Hepatocyte (in vitro differentiated cells): Measurements from ENCODE around the gene MFAP2. TPM values are rescaled to one million over a fixed set of nuclear protein-coding genes. Genes with fewer than 3 reads are reported as not detected.

Experiments
- DNase-seq: peaks from one replicate; pipeline ENCODE4 v3.0.0-alpha.2; 2016; ENCODE audit warnings: low spot score
- H2AFZ ChIP-seq: fragments of 200-600 bp; sonication (generic); 2 replicates; pipeline ENCODE4 v1.6.0; 2016; ENCODE audit warnings: antibody characterized with exemption, mild to moderate bottlenecking
- H3K27ac ChIP-seq: fragments of 200-600 bp; sonication (generic); 2 replicates; pipeline ENCODE4 v1.5.1; 2016; ENCODE audit warnings: mild to moderate bottlenecking
- H3K27me3 ChIP-seq: fragments of 200-600 bp; sonication (generic); 2 replicates; pipeline ENCODE4 v1.6.1; 2016
- H3K36me3 ChIP-seq: fragments of 200-600 bp; sonication (generic); replicated peaks from 2 replicates; pipeline ENCODE4 v1.5.1; 2016; ENCODE audit warnings: low read depth; ENCODE audit not compliant: insufficient read depth
- H3K4me1 ChIP-seq: fragments of 200-600 bp; sonication (generic); 2 replicates; pipeline ENCODE4 v1.5.1; 2016; ENCODE audit warnings: mild to moderate bottlenecking, moderate library complexity; ENCODE audit not compliant: insufficient read depth
- H3K4me2 ChIP-seq: fragments of 200-600 bp; sonication (generic); 2 replicates; pipeline ENCODE4 v1.6.0; 2016
- H3K4me3 ChIP-seq: fragments of 200-600 bp; sonication (generic); 2 replicates; pipeline ENCODE4 v1.5.1; 2016; ENCODE audit warnings: mild to moderate bottlenecking
- H3K79me2 ChIP-seq: fragments of 200-600 bp; sonication (generic); 2 replicates; pipeline ENCODE4 v1.6.0; 2017; ENCODE audit warnings: mild to moderate bottlenecking
- H3K9me2 ChIP-seq: fragments of 200-600 bp; sonication (generic); replicated peaks from 2 replicates; pipeline ENCODE4 v1.6.0; 2017; ENCODE audit warnings: mild to moderate bottlenecking; ENCODE audit not compliant: insufficient read depth
- H3K9me3 ChIP-seq: fragments of 200-600 bp; sonication (generic); 2 replicates; pipeline ENCODE4 v1.5.1; 2016; ENCODE audit warnings: low read depth, mild to moderate bottlenecking
- H4K20me1 ChIP-seq: fragments of 200-600 bp; sonication (generic); 2 replicates; pipeline ENCODE4 v1.6.0; 2016; ENCODE audit warnings: mild to moderate bottlenecking; ENCODE audit not compliant: insufficient read depth, poor library complexity, severe bottlenecking
- CTCF ChIP-seq: fragments of 200-600 bp; sonication (generic); IDR thresholded peaks from 2 replicates; pipeline ENCODE4 v1.5.1; 2016; ENCODE audit warnings: antibody characterized with exemption, mild to moderate bottlenecking; ENCODE audit not compliant: poor library complexity
- EZH2 ChIP-seq: fragments of 200-600 bp; sonication (generic); IDR thresholded peaks from 2 replicates; pipeline ENCODE4 v1.6.1; 2016; ENCODE audit warnings: antibody characterized with exemption, mild to moderate bottlenecking, borderline replicate concordance
- EZH2phosphoT487 ChIP-seq: fragments of 200-600 bp; sonication (generic); IDR thresholded peaks from one replicate; pipeline ENCODE4 v1.6.1; 2018; ENCODE audit warnings: antibody characterized with exemption, mild to moderate bottlenecking, low read depth, moderate library complexity; ENCODE audit not compliant: unreplicated experiment, severe bottlenecking
- WGBS: methylation state at CpG from one replicate; pipeline ENCODE4 v1.1.6; 2016; ENCODE audit warnings: low lambda C conversion rate; ENCODE audit errors: missing lambda C conversion rate; 5-methylcytosine and 5-hydroxymethylcytosine counted together
- polyA plus RNA-seq: library from polyadenylated mRNA; unstranded; fragments of >200 nt; fragmentation: Nextera tagmentation; extraction: Ambion mirVana; gene quantifications from 2 replicates; pipeline ENCODE4 v1.2.1, GENCODE V29; 2016
- total RNA-seq: library from RNA; depleted of rRNA; stranded (reverse); fragments of >200 nt; gene quantifications from 2 replicates; pipeline ENCODE4 v1.2.3, GENCODE V29; 2014

MFAP2 gene
- total and polyA plus RNA-seq, 2 experiments from 2014 or later = 172 to 551 TPM

GRCh38 chr1:17023102-17023501 lies 42.7 kb upstream of the MFAP2 start:
- no peak for DNase-seq
- no peaks in the 10 kb centered on the region for H3K4me1 ChIP-seq
- H3K36me3 ChIP-seq = no peaks in the 10 kb centered on the region
- no peak overlapping the region for H3K27ac ChIP-seq
- TF ChIP-seq CTCF = no peak
- TF ChIP-seq EZH2 = no peak
- TF ChIP-seq EZH2phosphoT487 = no peak
- H3K4me3 ChIP-seq = no peak overlapping the region
- H3K9me3 ChIP-seq = no peaks in the 10 kb centered on the region
- no peaks in the 10 kb centered on the region for H3K27me3 ChIP-seq
- WGBS = 66% methylated on average over 4 of the region's 4 CpGs
- no peaks in the 10 kb centered on the region for H3K9me2 ChIP-seq
- no peak overlapping the region for H2AFZ ChIP-seq
- H4K20me1 ChIP-seq = no peaks in the 10 kb centered on the region
- no peaks in the 10 kb centered on the region for H3K79me2 ChIP-seq
- H3K4me2 ChIP-seq = no peak overlapping the region

- Histone ChIP-seq H2AFZ (no peak overlapping the region), H3K27ac (no peak overlapping the region), H3K36me3 (no peaks in the 10 kb centered on the region), H3K27me3 (no peaks in the 10 kb centered on the region), H4K20me1 (no peaks in the 10 kb centered on the region), H3K4me1 (no peaks in the 10 kb centered on the region), H3K4me2 (no peak overlapping the region), H3K79me2 (no peaks in the 10 kb centered on the region), H3K9me3 (no peaks in the 10 kb centered on the region), H3K4me3 (no peak overlapping the region), H3K9me2 (no peaks in the 10 kb centered on the region)
- TF ChIP-seq EZH2phosphoT487 = no peak
- TF ChIP-seq CTCF = no peak
- TF ChIP-seq EZH2 = no peak
- no peak for DNase-seq
- WGBS = 87% methylated on average over 8 of the region's 10 CpGs
These were observed 41.5 kb upstream of the MFAP2 start for GRCh38 chr1:17021896-17022295.

- no peak for DNase-seq
- no peaks in the 10 kb centered on the region for H4K20me1 ChIP-seq
- H3K79me2 ChIP-seq = no peaks in the 10 kb centered on the region
- no peaks in the 10 kb centered on the region for H3K9me2 ChIP-seq
- WGBS = 65% methylated on average over 2 of the region's 2 CpGs
- no peaks in the 10 kb centered on the region for H3K27me3 ChIP-seq
- no peaks in the 10 kb centered on the region for H3K9me3 ChIP-seq
- no peak overlapping the region for H3K4me3 ChIP-seq
- no peak overlapping the region for H3K4me2 ChIP-seq
- H2AFZ ChIP-seq = no peak overlapping the region
- no peak overlapping the region for H3K27ac ChIP-seq
- H3K36me3 ChIP-seq = no peaks in the 10 kb centered on the region
- no peak for TF ChIP-seq EZH2phosphoT487
- TF ChIP-seq EZH2 = no peak
- TF ChIP-seq CTCF = no peak
- H3K4me1 ChIP-seq = no peaks in the 10 kb centered on the region
These were observed 40.1 kb upstream of the MFAP2 start for GRCh38 chr1:17020502-17020901.

- no peak overlapping the region for H3K27ac ChIP-seq
- no peaks in the 10 kb centered on the region for H3K79me2 ChIP-seq
- DNase-seq = no peak
- no peaks in the 10 kb centered on the region for H3K9me3 ChIP-seq
- no peaks in the 10 kb centered on the region for H4K20me1 ChIP-seq
- no peaks in the 10 kb centered on the region for H3K4me1 ChIP-seq
- 62% methylated on average over 1 of the region's 1 CpG for WGBS
- TF ChIP-seq CTCF = no peak
- TF ChIP-seq EZH2phosphoT487 = no peak
- no peak for TF ChIP-seq EZH2
- H2AFZ ChIP-seq = no peak overlapping the region
- no peaks in the 10 kb centered on the region for H3K36me3 ChIP-seq
- H3K9me2 ChIP-seq = no peaks in the 10 kb centered on the region
- H3K4me2 ChIP-seq = no peak overlapping the region
- no peaks in the 10 kb centered on the region for H3K27me3 ChIP-seq
- no peak overlapping the region for H3K4me3 ChIP-seq
These were observed 38.4 kb upstream of the MFAP2 start for GRCh38 chr1:17018849-17019248.
